GM12878 (cell line): Measurements from ENCODE around the gene SEC31A.

Source experiments
- BMI1 ChIP-seq: fragments of 450-650 bp; IDR thresholded peaks from 2 replicates; pipeline ENCODE4 v1.6.1; 2016; ENCODE audit warnings: mild to moderate bottlenecking, moderate library complexity, borderline replicate concordance
- CBX5 ChIP-seq: sonication (generic); IDR thresholded peaks from 2 replicates; pipeline ENCODE4 v1.6.1; 2016; ENCODE audit warnings: low read depth, moderate library complexity, mild to moderate bottlenecking, inconsistent platforms
- HCFC1 ChIP-seq: fragments of 150-350 bp; IDR thresholded peaks from 2 replicates; pipeline ENCODE4 v1.6.1; 2014; ENCODE audit warnings: low read length
- NFYB ChIP-seq: IDR thresholded peaks from 2 replicates; pipeline ENCODE4 v1.6.1; 2011; ENCODE audit warnings: low read depth, mild to moderate bottlenecking, low read length, improper control_type of control experiment, moderate library complexity; ENCODE audit not compliant: insufficient read depth
- POLR2A ChIP-seq: IDR thresholded peaks from 2 replicates; pipeline ENCODE4 v1.6.1; 2011; ENCODE audit warnings: low read depth, mild to moderate bottlenecking, low read length
- PRDM15 ChIP-seq: fragments of 450-650 bp; formaldehyde crosslinking; IDR thresholded peaks from 2 replicates; pipeline ENCODE4 v1.4.0; 2020; ENCODE audit warnings: mild to moderate bottlenecking, moderate library complexity
- SPI1 ChIP-seq: IDR thresholded peaks from 2 replicates; pipeline ENCODE4 v1.6.1; 2011; ENCODE audit warnings: low read depth, mild to moderate bottlenecking, low read length, moderate library complexity, borderline replicate concordance; ENCODE audit not compliant: insufficient read depth
- TF ChIP-seq, protein P1 (sequence below), 3 experiments: IDR thresholded peaks in 2 of 3; conservative IDR thresholded peaks in 1 of 3; 2 replicates each; pipeline ENCODE4 v1.5.1; 2011; ENCODE audit warnings: low read depth in 3 of 3, low read length in 3 of 3, mild to moderate bottlenecking in 3 of 3, control low read depth in 2 of 3, moderate library complexity in 2 of 3, inconsistent platforms in 1 of 3, mixed read lengths in 1 of 3; ENCODE audit not compliant: control insufficient read depth in 2 of 3, insufficient read depth in 1 of 3; ENCODE audit errors: extremely low read depth in 1 of 3
- TF ChIP-seq, protein P2 (sequence below): IDR thresholded peaks from 2 replicates; pipeline ENCODE4 v1.6.1; 2012; ENCODE audit warnings: mild to moderate bottlenecking, low read depth, low read length

- TF ChIP-seq SPI1, result no peak
- no peak for TF ChIP-seq POLR2A
- TF ChIP-seq, protein P1, sequence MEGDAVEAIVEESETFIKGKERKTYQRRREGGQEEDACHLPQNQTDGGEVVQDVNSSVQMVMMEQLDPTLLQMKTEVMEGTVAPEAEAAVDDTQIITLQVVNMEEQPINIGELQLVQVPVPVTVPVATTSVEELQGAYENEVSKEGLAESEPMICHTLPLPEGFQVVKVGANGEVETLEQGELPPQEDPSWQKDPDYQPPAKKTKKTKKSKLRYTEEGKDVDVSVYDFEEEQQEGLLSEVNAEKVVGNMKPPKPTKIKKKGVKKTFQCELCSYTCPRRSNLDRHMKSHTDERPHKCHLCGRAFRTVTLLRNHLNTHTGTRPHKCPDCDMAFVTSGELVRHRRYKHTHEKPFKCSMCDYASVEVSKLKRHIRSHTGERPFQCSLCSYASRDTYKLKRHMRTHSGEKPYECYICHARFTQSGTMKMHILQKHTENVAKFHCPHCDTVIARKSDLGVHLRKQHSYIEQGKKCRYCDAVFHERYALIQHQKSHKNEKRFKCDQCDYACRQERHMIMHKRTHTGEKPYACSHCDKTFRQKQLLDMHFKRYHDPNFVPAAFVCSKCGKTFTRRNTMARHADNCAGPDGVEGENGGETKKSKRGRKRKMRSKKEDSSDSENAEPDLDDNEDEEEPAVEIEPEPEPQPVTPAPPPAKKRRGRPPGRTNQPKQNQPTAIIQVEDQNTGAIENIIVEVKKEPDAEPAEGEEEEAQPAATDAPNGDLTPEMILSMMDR (IDR thresholded peaks at IDR 0.05 in 2 of 3, conservative IDR thresholded peaks at IDR 0.05 in 1 of 3; ENCODE audit: control insufficient read depth in 2 of 3, extremely low read depth in 1 of 3, insufficient read depth in 1 of 3, low read depth in 3 of 3, low read length in 3 of 3), result no peak
- TF ChIP-seq NFYB, result no peak
- TF ChIP-seq, protein P2, sequence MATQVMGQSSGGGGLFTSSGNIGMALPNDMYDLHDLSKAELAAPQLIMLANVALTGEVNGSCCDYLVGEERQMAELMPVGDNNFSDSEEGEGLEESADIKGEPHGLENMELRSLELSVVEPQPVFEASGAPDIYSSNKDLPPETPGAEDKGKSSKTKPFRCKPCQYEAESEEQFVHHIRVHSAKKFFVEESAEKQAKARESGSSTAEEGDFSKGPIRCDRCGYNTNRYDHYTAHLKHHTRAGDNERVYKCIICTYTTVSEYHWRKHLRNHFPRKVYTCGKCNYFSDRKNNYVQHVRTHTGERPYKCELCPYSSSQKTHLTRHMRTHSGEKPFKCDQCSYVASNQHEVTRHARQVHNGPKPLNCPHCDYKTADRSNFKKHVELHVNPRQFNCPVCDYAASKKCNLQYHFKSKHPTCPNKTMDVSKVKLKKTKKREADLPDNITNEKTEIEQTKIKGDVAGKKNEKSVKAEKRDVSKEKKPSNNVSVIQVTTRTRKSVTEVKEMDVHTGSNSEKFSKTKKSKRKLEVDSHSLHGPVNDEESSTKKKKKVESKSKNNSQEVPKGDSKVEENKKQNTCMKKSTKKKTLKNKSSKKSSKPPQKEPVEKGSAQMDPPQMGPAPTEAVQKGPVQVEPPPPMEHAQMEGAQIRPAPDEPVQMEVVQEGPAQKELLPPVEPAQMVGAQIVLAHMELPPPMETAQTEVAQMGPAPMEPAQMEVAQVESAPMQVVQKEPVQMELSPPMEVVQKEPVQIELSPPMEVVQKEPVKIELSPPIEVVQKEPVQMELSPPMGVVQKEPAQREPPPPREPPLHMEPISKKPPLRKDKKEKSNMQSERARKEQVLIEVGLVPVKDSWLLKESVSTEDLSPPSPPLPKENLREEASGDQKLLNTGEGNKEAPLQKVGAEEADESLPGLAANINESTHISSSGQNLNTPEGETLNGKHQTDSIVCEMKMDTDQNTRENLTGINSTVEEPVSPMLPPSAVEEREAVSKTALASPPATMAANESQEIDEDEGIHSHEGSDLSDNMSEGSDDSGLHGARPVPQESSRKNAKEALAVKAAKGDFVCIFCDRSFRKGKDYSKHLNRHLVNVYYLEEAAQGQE, result no peak
- no peak for TF ChIP-seq BMI1
- TF ChIP-seq PRDM15 (CRISPR knock-in tag), result no peak
- no peak for TF ChIP-seq CBX5
- no peak for TF ChIP-seq HCFC1
Observed at GRCh38 chr4:82776925-82777542, 113.9 kb downstream of the SEC31A start.
